ELR (cell line): ENCODE results near the gene SYDE1.
"Not testable (repeated sequence)": the region's sequence is repeated elsewhere in the genome, so short reads cannot be mapped to it uniquely, and the experiment has no call there.

Source experiments
- DNase-seq: peaks from one replicate; pipeline ENCODE4 v3.0.0-alpha.2; 2015; ENCODE audit warnings: low read depth

The SYDE1 gene

GRCh38 chr19:15107061-15108010, at the start of gene SYDE1:
Gene SYDE1, plus strand, starts transcription at chr19:15107401. Its CDS starts 33 bp downstream, at chr19:15107434.
- DNase-seq = peak; percentile 80

GRCh38 chr19:15062036-15062435, 45.2 kb upstream of the SYDE1 start:
- no peak for DNase-seq

- DNase-seq = not testable (repeated sequence)
Measured at GRCh38 chr19:15070386-15070785, 36.8 kb upstream of the SYDE1 start.

GRCh38 chr19:15072930-15073647, 34.1 kb upstream of the SYDE1 start:
- DNase-seq = peak; percentile 3

GRCh38 chr19:15074371-15074770, 32.8 kb upstream of the SYDE1 start:
- DNase-seq = no peak

GRCh38 chr19:15075806-15076205, 31.4 kb upstream of the SYDE1 start:
- no peak for DNase-seq

- DNase-seq = peak; percentile 22
Measured at GRCh38 chr19:15080002-15080401, 27.2 kb upstream of the SYDE1 start.

GRCh38 chr19:15081911-15082310, 25.3 kb upstream of the SYDE1 start, which contains the start of gene OR1I1:
Gene OR1I1, plus strand, starts transcription at chr19:15082211. Its CDS starts 4,855 bp downstream, at chr19:15087066.
- no peak for DNase-seq

GRCh38 chr19:15087182-15087581, 20.0 kb upstream of the SYDE1 start:
- DNase-seq = no peak

- DNase-seq = peak; percentile 83
Measured at GRCh38 chr19:15091918-15092753, 15.1 kb upstream of the SYDE1 start.

- DNase-seq = no peak
Measured at GRCh38 chr19:15093001-15093400, 14.2 kb upstream of the SYDE1 start.

- no peak for DNase-seq
Measured at GRCh38 chr19:15096223-15096622, 11.0 kb upstream of the SYDE1 start.

GRCh38 chr19:15097980-15098379, 9.2 kb upstream of the SYDE1 start:
- not testable (repeated sequence) for DNase-seq

GRCh38 chr19:15098460-15098859, 8.7 kb upstream of the SYDE1 start:
- no peak for DNase-seq

- DNase-seq = no peak
Measured at GRCh38 chr19:15099017-15099582, 8.1 kb upstream of the SYDE1 start.

- DNase-seq = peak; percentile 56
Measured at GRCh38 chr19:15101479-15102082, 5.6 kb upstream of the SYDE1 start.

- no peak for DNase-seq
Measured at GRCh38 chr19:15104003-15104402, 3.2 kb upstream of the SYDE1 start.

- no peak for DNase-seq
Measured at GRCh38 chr19:15104411-15104810, 2.8 kb upstream of the SYDE1 start.

GRCh38 chr19:15105044-15105443, 2.2 kb upstream of the SYDE1 start:
- DNase-seq = no peak

- DNase-seq = peak; percentile 25
Measured at GRCh38 chr19:15108145-15108844, 1.1 kb downstream of the SYDE1 start.
